GM18870 (cell line): ENCODE data around the gene OR4M2.
A peak's percentile ranks its signal among the peaks of the same experiment; 100 is the strongest.
"Not testable (repeated sequence)": the region's sequence is repeated elsewhere in the genome, so short reads cannot be mapped to it uniquely, and the experiment has no call there.

Source experiments
- ATAC-seq: cut with Tn5 transposase; IDR thresholded peaks from one replicate; pipeline ENCODE4 v1.9.1; 2021; ENCODE audit warnings: moderate library complexity; ENCODE audit not compliant: unreplicated experiment

OR4M2 gene

GRCh38 chr15:22080227-22080626, at the start of gene OR4M2:
Gene OR4M2 (plus strand): TSS chr15:22080527. CDS start chr15:22080625, 98 bp downstream.
- ATAC-seq: not testable (repeated sequence)

GRCh38 chr15:22069267-22069666, 11.1 kb upstream of the OR4M2 start:
- not testable (repeated sequence) for ATAC-seq

GRCh38 chr15:22081386-22081785, 1.1 kb downstream of the OR4M2 start:
- ATAC-seq: not testable (repeated sequence)

GRCh38 chr15:22098616-22099253, 18.4 kb downstream of the OR4M2 start:
- ATAC-seq: peak; percentile 34

GRCh38 chr15:22099289-22099891, 19.1 kb downstream of the OR4M2 start:
- peak; percentile 78 for ATAC-seq

- ATAC-seq: not testable (repeated sequence)
Measured at GRCh38 chr15:22122033-22122432, 41.7 kb downstream of the OR4M2 start.
